ENCODE results near the gene EPB41. TPM values are rescaled to one million over a fixed set of nuclear protein-coding genes. Genes with fewer than 3 reads are reported as not detected.

EPB41 gene
- total and polyA plus RNA-seq, 2 of the 8 experiments (the other 6 are each of a cell fraction or from before 2014, with no cell fraction given): 36.7 to 109 TPM

DNA sequence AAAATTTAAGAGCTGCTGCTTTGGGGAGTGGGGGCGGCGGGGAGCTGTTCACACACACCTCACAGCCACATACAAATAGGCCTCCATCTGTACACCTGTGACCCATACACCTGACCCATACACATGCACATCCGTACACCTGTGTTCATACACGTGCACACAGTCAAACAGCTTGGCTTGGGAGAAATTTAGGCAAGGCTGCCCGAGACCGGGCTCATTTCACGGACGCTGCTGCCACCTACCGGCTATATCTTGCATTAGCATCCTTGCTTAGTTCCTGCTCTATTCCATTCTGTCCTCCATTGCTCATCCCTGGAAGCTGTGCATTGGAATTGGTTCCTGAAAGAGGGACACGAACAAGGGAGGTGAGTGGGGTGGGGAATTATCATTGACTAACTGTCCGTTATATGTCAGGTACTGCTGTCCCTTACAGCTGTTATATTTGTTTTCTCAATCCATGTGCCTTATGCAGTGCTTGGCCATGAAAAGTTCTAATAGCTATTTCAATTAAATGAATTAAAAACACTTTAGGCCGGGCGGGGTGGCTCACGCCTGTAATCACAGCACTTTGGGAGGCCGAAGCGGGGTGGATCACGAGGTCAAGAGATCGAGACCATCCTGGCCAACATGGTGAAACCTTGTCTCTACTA is 37.1 kb upstream of the EPB41 start (continued):
- TF ChIP-seq SIN3A (conservative IDR thresholded peaks at IDR 0.05 in 1 of 2, IDR thresholded peaks at IDR 0.05 in 1 of 2; ENCODE audit: low read depth in 1 of 2, low read length in 2 of 2): 0 out of 4 replicates have a peak, but pooled peaks of 1 of the 2 experiments have one; percentile 39
